ENCODE results near the gene AATK.

- TF ChIP-seq, protein P1, sequence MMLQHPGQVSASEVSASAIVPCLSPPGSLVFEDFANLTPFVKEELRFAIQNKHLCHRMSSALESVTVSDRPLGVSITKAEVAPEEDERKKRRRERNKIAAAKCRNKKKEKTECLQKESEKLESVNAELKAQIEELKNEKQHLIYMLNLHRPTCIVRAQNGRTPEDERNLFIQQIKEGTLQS (IDR thresholded peaks at IDR 0.05; ENCODE audit: borderline replicate concordance, extremely low read depth, low read depth, low read length): no peak
- TF ChIP-seq SP1 (IDR thresholded peaks at IDR 0.05; ENCODE audit: low read depth, low read length): no peak
- TF ChIP-seq POLR2A (IDR thresholded peaks at IDR 0.05; ENCODE audit: low read depth, low read length): no peak
- TF ChIP-seq CTCF (IDR thresholded peaks at IDR 0.05 in 2 of 3, conservative IDR thresholded peaks at IDR 0.05 in 1 of 3; ENCODE audit: control insufficient read depth in 2 of 3, extremely low read depth in 1 of 3, insufficient read depth in 1 of 3, low read depth in 3 of 3, low read length in 3 of 3): no peak
- TF ChIP-seq IRF3 (IDR thresholded peaks at IDR 0.05): no peak
- TF ChIP-seq POLR2AphosphoS5 (IDR thresholded peaks at IDR 0.05; ENCODE audit: low read length): no peak
- TF ChIP-seq ZNF217 (IDR thresholded peaks at IDR 0.05): no peak
These were observed 16.6 kb upstream of the AATK start for GRCh38 chr17:81182596-81182995.

All from GM12878 (cell line).